Middle frontal gyrus (tissue), 1 donor: ENCODE measurements around the gene DUSP6.

Experiments
- DNase-seq: peaks from one replicate; pipeline ENCODE4 v3.0.0-alpha.2; 2015; ENCODE audit warnings: low spot score; ENCODE audit errors: extremely low spot score

Gene DUSP6

GRCh38 chr12:89333564-89334252 is 18.6 kb downstream of the DUSP6 start:
- no peak for DNase-seq

- no peak for DNase-seq
Measured at GRCh38 chr12:89328151-89329030, 23.9 kb downstream of the DUSP6 start.

- no peak for DNase-seq
Measured at GRCh38 chr12:89327486-89328094, 24.7 kb downstream of the DUSP6 start.

GRCh38 chr12:89326239-89327040 is 25.9 kb downstream of the DUSP6 start:
- no peak for DNase-seq

GRCh38 chr12:89325495-89325894 is 26.8 kb downstream of the DUSP6 start:
- DNase-seq: no peak

- no peak for DNase-seq
Measured at GRCh38 chr12:89324437-89324836, 27.9 kb downstream of the DUSP6 start.

- no peak for DNase-seq
Measured at GRCh38 chr12:89323568-89324218, 28.6 kb downstream of the DUSP6 start.

GRCh38 chr12:89320735-89321134 is 31.6 kb downstream of the DUSP6 start:
- no peak for DNase-seq

- DNase-seq: no peak
Measured at GRCh38 chr12:89319606-89320005, 32.7 kb downstream of the DUSP6 start.

- no peak for DNase-seq
Measured at GRCh38 chr12:89319122-89319521, 33.2 kb downstream of the DUSP6 start.

GRCh38 chr12:89316705-89317139 is 35.6 kb downstream of the DUSP6 start:
- DNase-seq: no peak

GRCh38 chr12:89314060-89314761 is 38.1 kb downstream of the DUSP6 start:
- DNase-seq: no peak

GRCh38 chr12:89311703-89312293 is 40.5 kb downstream of the DUSP6 start:
- no peak for DNase-seq

GRCh38 chr12:89309815-89310214 is 42.5 kb downstream of the DUSP6 start:
- DNase-seq: peak; percentile 22

GRCh38 chr12:89309440-89309802 is 42.9 kb downstream of the DUSP6 start:
- DNase-seq: no peak

- no peak for DNase-seq
Measured at GRCh38 chr12:89307474-89308253, 44.6 kb downstream of the DUSP6 start.

- DNase-seq: no peak
Measured at GRCh38 chr12:89306827-89307473, 45.4 kb downstream of the DUSP6 start.

GRCh38 chr12:89305373-89305772 is 46.9 kb downstream of the DUSP6 start:
- DNase-seq: no peak

- no peak for DNase-seq
Measured at GRCh38 chr12:89299931-89300330, 52.4 kb downstream of the DUSP6 start.
